HPDE6-E6E7 (cell line): Measurements from ENCODE around the gene MUCL3.
"Not testable (repeated sequence)": the region's sequence is repeated elsewhere in the genome, so short reads cannot be mapped to it uniquely, and the experiment has no call there.

Experiments
- DNase-seq: peaks from one replicate; pipeline ENCODE4 v3.0.0; 2011; ENCODE audit warnings: missing footprints; ENCODE audit errors: extremely low spot score

The MUCL3 gene, protein sequence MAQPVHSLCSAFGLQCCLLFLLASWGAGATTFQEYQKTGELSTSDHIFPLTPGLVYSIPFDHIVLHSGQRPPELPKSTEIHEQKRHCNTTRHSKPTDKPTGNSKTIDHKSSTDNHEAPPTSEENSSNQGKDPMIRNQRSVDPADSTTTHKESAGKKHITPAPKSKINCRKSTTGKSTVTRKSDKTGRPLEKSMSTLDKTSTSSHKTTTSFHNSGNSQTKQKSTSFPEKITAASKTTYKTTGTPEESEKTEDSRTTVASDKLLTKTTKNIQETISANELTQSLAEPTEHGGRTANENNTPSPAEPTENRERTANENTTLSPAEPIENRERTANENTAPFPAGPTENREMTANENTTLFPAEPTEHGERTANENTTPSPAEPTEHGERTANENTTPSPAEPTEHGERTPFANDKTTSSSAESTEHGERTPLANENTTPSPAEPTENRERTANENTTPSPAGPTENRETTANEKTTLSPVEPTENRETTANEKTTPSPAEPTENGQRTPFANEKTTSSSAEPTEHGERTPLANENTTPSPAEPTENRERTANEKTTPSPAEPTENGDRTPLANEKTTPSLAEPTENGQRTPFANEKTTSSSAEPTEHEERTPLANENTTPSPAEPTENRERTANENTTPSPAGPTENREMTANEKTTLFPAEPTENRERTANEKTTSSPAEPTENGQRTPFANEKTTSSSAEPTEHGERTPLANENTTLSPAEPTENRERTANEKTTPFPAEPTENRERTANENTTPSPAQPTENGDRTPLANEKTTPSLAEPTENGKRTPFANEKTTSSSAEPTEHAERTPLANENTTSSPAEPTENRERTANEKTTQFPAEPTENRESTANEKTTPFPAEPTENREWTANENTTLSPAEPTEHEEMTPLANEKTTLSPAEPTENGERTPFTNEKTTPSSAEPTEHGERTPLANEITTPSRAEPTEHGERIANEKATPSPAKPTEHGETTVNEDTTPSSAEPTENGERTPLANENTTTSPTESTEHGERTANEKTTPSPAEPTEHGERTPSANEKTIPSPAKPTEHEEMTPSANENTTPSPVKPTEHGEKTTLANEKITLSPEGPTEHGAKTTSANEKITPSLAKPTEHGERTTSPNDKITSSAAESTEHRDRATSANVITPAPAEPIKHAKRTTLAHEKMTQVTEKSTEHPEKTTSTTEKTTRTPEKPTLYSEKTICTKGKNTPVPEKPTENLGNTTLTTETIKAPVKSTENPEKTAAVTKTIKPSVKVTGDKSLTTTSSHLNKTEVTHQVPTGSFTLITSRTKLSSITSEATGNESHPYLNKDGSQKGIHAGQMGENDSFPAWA (N-terminal part only)

DNA sequence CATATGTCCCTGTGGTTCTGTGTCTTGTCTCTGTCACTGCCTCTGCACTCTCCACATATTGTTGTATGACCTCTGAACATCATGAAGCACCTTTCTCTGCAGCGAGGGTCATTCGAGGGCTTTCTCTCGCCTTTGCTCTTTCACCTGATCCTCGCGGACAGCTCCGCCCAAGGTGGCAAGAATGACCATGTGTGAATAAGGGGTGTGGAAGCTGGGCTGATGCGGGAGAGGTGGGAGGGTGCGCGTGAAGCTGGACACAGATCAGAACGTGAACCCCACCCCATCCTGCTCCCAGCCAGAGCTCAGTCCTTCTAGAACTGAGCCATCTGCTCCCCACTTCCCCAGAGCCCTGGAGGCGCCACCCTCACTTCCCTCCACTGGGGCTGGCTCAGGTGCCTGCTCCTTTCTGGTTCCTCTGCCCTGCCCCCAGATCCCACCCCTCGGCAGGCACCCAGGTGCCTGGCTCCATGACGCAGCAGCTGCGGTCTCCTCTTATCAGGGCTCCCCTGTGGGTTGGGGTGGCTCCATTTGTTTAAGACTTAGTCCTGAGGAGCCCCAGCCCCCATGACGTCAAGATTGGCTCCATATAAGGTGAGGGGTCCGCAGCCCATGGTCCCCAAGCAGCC lies at the start of gene MUCL3:
Gene MUCL3 (plus strand): TSS at position 613 of the 626 bp plus-strand sequence. CDS start 27 bp downstream, outside the sequence.
- no peak for DNase-seq

DNA sequence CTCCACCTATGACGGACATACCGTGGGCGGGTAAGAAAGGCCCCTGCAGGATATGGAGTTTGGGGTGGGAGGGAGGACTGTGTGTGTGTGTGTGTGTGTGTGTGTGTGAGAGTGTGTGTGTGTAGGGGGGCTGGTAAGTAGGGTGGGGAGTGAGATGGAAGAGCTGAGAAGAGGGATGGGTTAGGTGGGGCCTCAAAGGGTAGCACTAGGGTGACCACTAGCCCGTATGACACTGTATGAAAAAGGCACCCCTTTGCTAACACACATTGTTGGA lies 49.4 kb upstream of the MUCL3 start:
- no peak for DNase-seq

DNA sequence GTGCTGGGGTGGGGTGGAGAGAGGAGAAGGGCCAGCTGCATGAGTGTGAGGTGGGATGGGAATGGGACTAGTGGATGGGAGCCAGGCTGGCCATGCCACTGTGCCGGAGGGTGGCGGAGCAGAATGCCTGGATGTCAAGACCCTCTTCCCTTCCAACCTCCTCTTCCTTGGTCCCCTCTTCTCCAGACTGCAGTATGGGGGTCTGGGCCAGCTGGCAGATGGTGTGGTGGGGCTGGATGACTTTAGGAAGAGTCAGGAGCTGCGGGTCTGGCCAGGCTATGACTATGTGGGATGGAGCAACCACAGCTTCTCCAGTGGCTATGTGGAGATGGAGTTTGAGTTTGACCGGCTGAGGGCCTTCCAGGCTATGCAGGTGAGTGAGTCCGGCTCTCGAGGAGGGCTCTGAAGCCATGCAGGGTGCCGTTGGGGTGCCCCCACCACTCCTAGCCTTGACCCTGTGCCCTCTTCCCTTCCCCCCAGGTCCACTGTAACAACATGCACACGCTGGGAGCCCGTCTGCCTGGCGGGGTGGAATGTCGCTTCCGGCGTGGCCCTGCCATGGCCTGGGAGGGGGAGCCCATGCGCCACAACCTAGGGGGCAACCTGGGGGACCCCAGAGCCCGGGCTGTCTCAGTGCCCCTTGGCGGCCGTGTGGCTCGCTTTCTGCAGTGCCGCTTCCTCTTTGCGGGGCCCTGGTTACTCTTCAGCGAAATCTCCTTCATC lies 48.8 kb upstream of the MUCL3 start:
- no peak for DNase-seq

DNA sequence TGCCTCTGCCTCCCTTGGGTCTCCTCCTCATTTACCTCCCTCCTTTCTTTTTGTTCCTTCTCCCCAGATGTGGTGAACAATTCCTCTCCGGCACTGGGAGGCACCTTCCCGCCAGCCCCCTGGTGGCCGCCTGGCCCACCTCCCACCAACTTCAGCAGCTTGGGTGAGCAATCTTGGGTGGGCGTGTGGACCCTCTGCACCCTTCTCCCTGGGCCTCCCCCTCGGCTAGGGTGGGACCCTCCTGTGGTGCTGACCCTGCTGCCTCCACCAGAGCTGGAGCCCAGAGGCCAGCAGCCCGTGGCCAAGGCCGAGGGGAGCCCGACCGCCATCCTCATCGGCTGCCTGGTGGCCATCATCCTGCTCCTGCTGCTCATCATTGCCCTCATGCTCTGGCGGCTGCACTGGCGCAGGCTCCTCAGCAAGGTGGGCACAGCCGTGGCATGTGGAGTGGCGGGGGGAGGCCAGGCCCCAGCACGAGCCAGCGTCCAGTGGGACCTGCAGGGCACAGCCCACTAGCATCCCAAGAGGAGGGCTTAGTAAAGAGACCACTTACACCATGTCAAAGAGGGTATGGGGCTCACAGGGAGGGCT lies 47.7 kb upstream of the MUCL3 start:
- no peak for DNase-seq

DNA sequence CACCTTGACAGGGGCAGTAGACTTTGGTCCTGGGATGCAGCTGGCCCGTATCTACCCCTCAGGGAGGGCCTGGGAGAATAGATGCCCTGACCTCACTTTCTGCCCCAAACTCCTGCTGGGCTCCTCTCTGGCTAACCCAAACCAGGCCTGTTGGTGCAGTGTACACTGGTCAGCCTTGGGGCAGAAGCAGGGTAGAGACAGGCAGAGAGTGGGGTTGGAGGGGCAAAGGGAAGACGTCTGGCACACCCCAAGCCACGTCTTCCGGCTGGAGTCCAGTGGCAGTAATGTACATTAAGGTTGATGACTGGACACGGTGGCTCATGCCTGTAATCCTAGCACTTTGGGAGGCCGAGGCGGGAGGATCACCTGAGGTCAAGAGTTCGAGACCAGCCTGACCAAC lies 47.1 kb upstream of the MUCL3 start:
- DNase-seq = no peak

DNA sequence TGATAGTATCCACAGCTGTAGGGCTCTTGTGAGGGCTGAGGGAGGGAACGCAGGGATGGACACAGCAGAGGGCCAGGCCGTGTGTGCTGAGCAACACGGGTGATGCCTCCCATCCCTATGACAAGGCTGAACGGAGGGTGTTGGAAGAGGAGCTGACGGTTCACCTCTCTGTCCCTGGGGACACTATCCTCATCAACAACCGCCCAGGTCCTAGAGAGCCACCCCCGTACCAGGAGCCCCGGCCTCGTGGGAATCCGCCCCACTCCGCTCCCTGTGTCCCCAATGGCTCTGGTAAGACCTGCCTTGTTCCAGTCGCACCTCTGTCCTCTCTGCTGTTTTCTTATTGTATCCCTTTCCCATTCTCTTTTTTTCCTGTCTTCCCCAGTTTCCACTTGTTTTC lies 46.4 kb upstream of the MUCL3 start:
- no peak for DNase-seq

DNA sequence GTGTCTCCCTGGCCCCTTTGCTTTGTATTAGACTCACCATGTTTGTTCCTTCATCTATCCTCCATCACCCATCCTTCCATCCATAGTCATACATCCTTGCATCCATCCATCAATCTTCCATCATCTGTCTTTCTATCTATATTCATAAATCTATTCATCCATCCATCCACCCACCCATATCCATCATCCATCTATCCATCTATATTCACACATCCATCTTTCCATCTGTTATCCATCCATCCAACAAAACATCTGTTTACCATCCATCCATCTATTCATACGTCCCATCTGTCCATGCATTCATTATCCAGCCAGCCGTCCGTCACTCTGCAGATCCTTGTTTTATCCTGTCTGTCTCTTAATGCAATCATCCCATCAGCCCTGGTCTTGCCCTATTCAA lies 45.8 kb upstream of the MUCL3 start:
- DNase-seq = no peak

DNA sequence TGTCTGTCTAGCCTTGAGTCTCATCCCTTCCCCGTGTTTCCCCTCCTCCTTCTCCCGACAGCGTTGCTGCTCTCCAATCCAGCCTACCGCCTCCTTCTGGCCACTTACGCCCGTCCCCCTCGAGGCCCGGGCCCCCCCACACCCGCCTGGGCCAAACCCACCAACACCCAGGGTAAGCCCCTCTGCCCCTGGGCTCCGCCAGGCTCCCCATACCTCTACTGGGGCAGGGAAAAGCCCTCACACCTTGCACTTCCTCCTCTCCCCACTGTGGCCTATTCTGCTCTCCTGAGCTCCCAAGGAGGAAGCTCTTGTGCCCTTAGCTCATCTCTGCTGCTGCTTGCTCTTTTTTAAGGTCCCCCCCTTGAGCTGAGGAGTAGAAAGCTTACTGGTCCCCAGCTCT lies 45.4 kb upstream of the MUCL3 start:
- no peak for DNase-seq

DNA sequence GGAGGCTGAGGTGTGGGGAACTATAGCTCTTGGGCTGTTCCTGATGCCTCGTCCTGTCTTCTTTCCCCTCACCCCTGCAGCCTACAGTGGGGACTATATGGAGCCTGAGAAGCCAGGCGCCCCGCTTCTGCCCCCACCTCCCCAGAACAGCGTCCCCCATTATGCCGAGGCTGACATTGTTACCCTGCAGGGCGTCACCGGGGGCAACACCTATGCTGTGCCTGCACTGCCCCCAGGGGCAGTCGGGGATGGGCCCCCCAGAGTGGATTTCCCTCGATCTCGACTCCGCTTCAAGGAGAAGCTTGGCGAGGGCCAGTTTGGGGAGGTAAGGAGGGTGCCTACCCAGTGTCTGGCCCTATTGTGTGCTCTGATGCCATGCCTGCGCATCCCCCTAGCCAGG lies 44.2 kb upstream of the MUCL3 start:
- DNase-seq = no peak

DNA sequence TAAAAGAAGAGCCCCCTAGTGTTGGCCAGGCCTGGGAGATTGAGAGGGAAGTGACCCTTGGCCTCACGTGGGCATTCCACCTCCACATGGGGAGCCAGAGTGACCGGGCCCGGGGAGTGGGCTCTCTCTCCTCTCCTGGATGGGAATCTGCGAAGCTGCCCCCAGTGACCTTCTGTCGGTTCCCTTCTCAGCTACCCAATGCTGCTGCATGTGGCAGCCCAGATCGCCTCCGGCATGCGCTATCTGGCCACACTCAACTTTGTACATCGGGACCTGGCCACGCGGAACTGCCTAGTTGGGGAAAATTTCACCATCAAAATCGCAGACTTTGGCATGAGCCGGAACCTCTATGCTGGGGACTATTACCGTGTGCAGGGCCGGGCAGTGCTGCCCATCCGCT lies 42.9 kb upstream of the MUCL3 start:
- DNase-seq = no peak

DNA sequence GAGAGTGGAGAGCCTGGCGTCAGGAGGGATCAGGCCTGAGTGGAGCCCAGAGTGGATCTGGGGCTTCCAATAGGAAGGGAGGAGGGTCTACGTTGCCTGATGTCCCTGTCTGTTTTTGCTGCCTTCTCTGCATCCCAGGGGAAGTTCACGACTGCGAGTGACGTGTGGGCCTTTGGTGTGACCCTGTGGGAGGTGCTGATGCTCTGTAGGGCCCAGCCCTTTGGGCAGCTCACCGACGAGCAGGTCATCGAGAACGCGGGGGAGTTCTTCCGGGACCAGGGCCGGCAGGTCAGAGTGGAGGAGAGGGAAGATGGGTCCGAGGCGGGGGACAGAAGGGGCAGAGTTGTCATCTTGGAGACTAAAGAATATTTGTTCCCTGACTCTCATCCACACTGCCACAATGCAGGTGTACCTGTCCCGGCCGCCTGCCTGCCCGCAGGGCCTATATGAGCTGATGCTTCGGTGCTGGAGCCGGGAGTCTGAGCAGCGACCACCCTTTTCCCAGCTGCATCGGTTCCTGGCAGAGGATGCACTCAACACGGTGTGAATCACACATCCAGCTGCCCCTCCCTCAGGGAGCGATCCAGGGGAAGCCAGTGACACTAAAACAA lies 41.9 kb upstream of the MUCL3 start:
- no peak for DNase-seq

DNA sequence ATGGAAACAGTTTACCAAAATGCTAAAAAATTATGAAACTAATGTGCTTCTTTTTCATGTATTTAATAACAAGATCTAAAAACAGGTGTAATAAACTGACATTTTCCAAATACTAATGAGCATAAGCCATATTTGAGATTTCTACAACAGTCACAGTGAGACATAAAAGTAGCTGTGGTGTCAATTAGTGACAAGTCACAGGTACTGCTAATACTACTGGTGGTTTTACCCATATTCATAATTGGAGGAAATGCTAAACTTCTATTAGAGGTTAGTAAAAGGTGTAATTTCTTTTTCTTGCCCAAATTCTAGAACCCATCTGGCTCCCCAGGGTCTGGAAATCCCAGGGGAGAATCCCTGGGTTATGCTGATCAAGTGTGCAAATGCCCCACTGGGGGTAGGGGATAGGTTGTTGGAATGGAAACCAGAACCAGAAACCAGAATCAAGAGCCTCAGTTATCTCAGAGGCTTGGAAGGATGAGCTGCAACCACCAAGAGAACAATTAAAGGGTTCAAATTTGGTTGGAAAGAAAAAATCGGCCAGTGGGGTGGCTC lies 39.8 kb upstream of the MUCL3 start:
- no peak for DNase-seq

DNA sequence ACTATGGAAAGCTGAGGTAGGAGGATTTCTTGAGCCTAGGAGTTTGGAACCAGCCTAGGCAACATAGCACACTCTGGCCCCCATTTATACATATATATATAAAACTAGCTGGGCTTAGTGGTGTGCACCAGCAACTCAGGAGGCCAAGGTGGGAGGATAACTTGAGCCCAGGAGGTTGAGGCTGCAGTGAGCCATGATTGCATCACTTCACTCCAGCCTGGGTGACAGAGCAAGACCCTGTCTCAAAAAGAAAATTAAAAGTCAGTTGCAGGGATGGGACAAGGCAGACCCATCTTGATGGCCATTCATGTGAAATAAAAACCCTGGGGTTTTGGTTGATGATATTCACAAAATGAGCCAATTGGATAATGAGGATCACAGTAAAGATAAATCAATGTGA lies 39.3 kb upstream of the MUCL3 start:
- no peak for DNase-seq

DNA sequence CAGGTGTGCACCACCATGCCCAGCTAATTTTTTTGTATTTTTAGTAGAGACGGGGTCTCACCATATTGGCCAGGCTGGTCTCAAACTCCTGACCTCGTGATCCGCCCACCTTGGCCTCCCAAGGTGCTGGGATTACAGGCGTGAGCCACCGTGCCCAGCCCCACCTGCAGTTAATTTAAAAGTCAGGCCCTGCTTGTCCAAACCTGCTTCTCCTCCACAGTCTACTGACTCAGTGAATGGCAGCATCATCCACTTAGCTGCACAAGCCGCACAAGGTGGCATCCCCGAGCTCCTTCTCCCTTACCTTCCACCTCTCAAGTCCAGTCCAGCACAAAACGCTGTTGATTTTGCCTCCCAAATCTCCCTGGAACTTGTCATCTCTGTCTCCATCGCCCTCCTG lies 38.6 kb upstream of the MUCL3 start:
- DNase-seq = not testable (repeated sequence)

DNA sequence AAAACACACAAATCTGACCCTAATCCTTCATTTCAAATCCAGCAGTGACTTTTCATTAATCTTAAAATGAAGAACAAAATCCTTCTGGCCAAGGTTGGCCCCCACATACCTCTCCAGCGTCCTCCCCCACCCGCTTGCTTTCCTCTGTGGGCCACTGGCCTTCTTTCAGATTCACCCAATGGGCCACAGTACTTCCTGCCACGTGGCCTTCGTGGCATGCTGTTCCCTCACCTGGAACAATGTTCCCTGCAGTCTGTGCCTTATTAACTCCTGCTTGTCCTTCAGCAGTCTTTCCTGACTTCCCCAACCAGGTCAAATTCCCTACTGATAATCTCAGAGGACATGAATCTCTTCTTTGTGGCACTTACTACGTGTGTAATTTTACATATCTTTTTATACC lies 38.1 kb upstream of the MUCL3 start:
- DNase-seq = no peak

DNA sequence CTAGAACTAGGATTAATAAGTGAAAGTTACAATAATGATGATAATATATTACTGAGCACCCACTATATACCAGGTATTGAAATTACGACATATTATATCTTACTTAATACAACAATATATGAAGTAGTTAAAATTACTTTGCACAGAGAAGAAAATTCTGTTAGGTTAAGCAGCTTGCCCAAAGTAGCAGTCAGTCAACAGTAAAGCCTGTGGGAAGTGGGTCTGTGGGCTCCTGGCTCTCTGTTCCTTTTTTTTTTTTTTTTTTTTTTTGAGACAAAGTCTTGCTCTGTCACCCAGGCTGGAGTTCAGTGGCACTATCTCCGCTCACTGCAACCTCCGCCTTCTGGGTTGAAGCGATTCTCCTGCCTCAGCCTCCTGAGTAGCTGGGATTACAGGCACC lies 37.5 kb upstream of the MUCL3 start:
- DNase-seq = no peak

DNA sequence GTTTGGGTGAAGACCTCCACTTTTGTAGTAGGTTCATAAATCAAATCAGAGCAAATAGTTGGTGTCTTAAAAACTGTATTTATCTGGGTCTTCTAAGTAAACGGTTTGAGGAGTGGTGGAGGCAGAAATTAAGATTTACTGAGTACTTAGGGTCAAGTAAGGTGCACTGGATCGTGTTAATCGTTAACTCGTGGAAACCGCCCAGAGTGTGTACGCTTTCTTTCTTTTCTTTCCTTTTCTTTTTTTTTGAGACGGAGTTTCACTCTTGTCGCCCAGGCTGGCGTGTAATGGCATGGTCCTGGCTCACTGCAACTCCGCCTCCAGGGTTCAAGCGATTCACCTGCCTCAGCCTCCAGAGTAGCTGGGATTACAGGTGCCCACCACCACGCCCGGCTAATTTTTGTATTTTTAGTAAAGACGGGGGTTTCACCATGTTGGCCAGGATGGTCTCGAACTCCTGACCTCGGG lies 33.4 kb upstream of the MUCL3 start:
- DNase-seq = not testable (repeated sequence)

DNA sequence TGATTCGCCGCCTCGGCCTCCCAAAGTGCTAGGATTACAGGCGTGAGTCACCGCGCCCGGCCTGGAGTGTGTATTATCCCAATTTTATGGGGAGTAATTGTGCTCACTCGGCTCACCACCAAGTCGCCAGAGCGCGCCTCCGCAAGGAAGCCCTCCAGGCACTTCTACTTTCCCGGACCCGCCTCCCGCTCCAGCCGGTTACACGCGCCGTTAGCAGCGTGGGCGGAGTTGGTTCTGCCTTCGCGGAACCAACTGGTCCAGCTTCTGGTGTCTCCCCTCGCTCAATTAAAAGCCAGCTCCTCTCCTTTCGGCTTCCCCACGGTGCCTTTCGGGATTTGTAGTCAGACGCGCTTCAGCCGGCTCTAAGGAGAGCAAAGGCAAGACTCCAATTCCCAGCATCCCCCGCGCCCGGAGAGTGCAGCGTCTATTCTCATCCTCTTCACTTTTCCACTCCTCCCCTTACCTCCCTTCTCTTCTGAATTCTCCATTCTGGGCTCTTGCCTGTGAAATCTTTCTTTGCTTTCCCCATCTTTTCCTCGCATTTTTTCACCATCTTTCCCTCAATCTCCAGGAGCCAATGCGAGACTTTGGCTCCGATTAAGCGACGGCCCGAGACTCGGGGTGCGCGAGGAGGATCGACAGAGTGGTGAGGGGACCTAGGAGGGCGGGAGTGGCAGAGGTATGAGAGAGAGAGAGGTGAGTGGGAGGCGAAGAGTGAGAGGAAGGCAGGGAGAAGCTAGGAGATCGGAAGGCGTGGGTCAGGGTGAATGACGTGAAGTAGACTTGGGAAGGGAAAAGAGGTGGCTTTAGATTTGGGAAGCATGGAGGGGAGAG lies 32.8 kb upstream of the MUCL3 start, which contains the start of gene GTF2H4:
Gene GTF2H4 (plus strand): TSS at position 450 of the 834 bp plus-strand sequence.
- peak; percentile 90 for DNase-seq

DNA sequence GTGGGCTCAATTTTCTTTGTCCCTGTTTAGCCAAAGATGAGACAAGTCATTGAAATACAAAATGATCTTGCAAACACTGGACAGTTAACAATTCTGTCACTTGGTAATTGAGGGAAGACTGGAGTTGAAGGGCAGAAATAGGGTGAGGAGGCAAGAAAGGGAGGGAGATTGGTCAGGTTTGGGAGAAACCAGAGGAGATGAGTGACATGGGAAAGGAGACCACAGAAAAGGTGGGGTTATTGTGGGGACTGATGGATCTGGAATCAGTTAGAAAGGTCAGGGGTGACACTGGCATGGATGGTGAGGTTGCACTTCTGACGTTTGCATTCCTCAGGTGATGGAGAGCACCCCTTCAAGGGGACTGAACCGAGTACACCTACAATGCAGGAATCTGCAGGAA lies 32.1 kb upstream of the MUCL3 start:
- DNase-seq = no peak
